T-helper 17 cell (primary cell): ENCODE data around the gene EPHB2. TPM values are rescaled to one million over a fixed set of nuclear protein-coding genes. Genes with fewer than 3 reads are reported as not detected.

Experiments used
- ATAC-seq: fragments of 150-1000 bp; cut with Tn5 transposase; 2 replicates; pipeline ENCODE4 v1.10.0; 2021; ENCODE audit warnings: mild to moderate bottlenecking, moderate library complexity
- DNase-seq, 3 donors: peaks; one replicate each; pipeline versions ENCODE4 v3.0.0 to v3.0.0-alpha.2; 2020 to 2021
- H3K9me3 ChIP-seq: one replicate; pipeline ENCODE4 v1.7.0; 2013; ENCODE audit warnings: low read length, mild to moderate bottlenecking; ENCODE audit not compliant: control insufficient read depth, poor library complexity, severe bottlenecking
- H3K27ac Mint-ChIP-seq: one replicate; pipeline ENCODE4 v1.8.0; 2022; ENCODE audit warnings: mild to moderate bottlenecking, moderate library complexity, mixed read lengths
- H3K27me3 Mint-ChIP-seq: one replicate; pipeline ENCODE4 v1.8.0; 2022; ENCODE audit warnings: mixed read lengths
- H3K36me3 Mint-ChIP-seq: one replicate; pipeline ENCODE4 v1.8.0; 2022; ENCODE audit warnings: low read depth, mixed read lengths
- H3K4me1 Mint-ChIP-seq: one replicate; pipeline ENCODE4 v1.8.0; 2022; ENCODE audit warnings: mild to moderate bottlenecking, mixed read lengths
- H3K4me3 Mint-ChIP-seq: one replicate; pipeline ENCODE4 v1.8.0; 2022; ENCODE audit warnings: mild to moderate bottlenecking, moderate library complexity, mixed read lengths
- total RNA-seq, 4 donors: library from RNA in 2 of 4; stranded (reverse) in 2 of 4; gene quantifications; one replicate each; pipeline ENCODE4 v1.2.3 and lab custom pipeline; 2022 to 2026

The EPHB2 gene
- total RNA-seq, 2 donors from 2014 or later: 0.15 TPM; not detected in 1

- H3K4me1 Mint-ChIP-seq: peaks cover 2% of the 10 kb centered on the region
- H3K4me3 Mint-ChIP-seq: no peak overlapping the region
- H3K9me3 ChIP-seq: no peaks in the 10 kb centered on the region
- ATAC-seq (no peak), DNase-seq (no peak)
- peaks cover 19% of the 10 kb centered on the region for H3K27me3 Mint-ChIP-seq
- H3K36me3 Mint-ChIP-seq: no peaks in the 10 kb centered on the region
- H3K27ac Mint-ChIP-seq: no peak overlapping the region
Observed at GRCh38 chr1:22677931-22678896, 32.4 kb upstream of the EPHB2 start.

GRCh38 chr1:22680726-22681125 lies 29.9 kb upstream of the EPHB2 start:
- Mint-ChIP-seq H3K4me3 (no peak overlapping the region), H3K4me1 (no peaks in the 10 kb centered on the region), H3K36me3 (peaks cover under 1% of the 10 kb centered on the region), H3K27ac (no peak overlapping the region), H3K27me3 (peaks cover 24% of the 10 kb centered on the region)
- H3K9me3 ChIP-seq: no peaks in the 10 kb centered on the region
- no peak for ATAC-seq
- DNase-seq: no peak

- H3K9me3 ChIP-seq: no peaks in the 10 kb centered on the region
- Mint-ChIP-seq H3K4me3 (no peak overlapping the region), H3K27ac (no peak overlapping the region), H3K27me3 (peaks cover 30% of the 10 kb centered on the region), H3K4me1 (no peaks in the 10 kb centered on the region), H3K36me3 (peaks cover 3% of the 10 kb centered on the region)
- ATAC-seq (no peak), DNase-seq (no peak)
Observed at GRCh38 chr1:22681556-22682276, 28.9 kb upstream of the EPHB2 start.

- H3K4me3 Mint-ChIP-seq: no peak overlapping the region
- no peak overlapping the region for H3K27ac Mint-ChIP-seq
- DNase-seq (no peak), ATAC-seq (no peak)
- H3K9me3 ChIP-seq: no peaks in the 10 kb centered on the region
- H3K4me1 Mint-ChIP-seq: no peaks in the 10 kb centered on the region
- H3K27me3 Mint-ChIP-seq: peaks cover 45% of the 10 kb centered on the region
- peaks cover 5% of the 10 kb centered on the region for H3K36me3 Mint-ChIP-seq
Observed at GRCh38 chr1:22683547-22683946, 27.1 kb upstream of the EPHB2 start.

- Mint-ChIP-seq H3K27ac (peak overlapping the region; percentile 57), H3K4me1 (no peaks in the 10 kb centered on the region), H3K36me3 (peaks cover 5% of the 10 kb centered on the region), H3K27me3 (peaks cover 51% of the 10 kb centered on the region), H3K4me3 (no peak overlapping the region)
- no peaks in the 10 kb centered on the region for H3K9me3 ChIP-seq
- no peak for DNase-seq
- no peak for ATAC-seq
Observed at GRCh38 chr1:22685591-22686059, 25.0 kb upstream of the EPHB2 start.

GRCh38 chr1:22687191-22687590 lies 23.4 kb upstream of the EPHB2 start:
- no peak overlapping the region for H3K27ac Mint-ChIP-seq
- H3K4me1 Mint-ChIP-seq: no peaks in the 10 kb centered on the region
- no peak overlapping the region for H3K4me3 Mint-ChIP-seq
- H3K9me3 ChIP-seq: no peaks in the 10 kb centered on the region
- no peak for ATAC-seq
- peaks cover 5% of the 10 kb centered on the region for H3K36me3 Mint-ChIP-seq
- no peak for DNase-seq
- H3K27me3 Mint-ChIP-seq: peaks cover 51% of the 10 kb centered on the region

GRCh38 chr1:22688466-22688865 lies 22.2 kb upstream of the EPHB2 start:
- H3K4me1 Mint-ChIP-seq: no peaks in the 10 kb centered on the region
- H3K9me3 ChIP-seq: no peaks in the 10 kb centered on the region
- no peak for DNase-seq
- no peak for ATAC-seq
- H3K27me3 Mint-ChIP-seq: peaks cover 50% of the 10 kb centered on the region
- H3K4me3 Mint-ChIP-seq: no peak overlapping the region
- H3K27ac Mint-ChIP-seq: no peak overlapping the region
- peaks cover 5% of the 10 kb centered on the region for H3K36me3 Mint-ChIP-seq

GRCh38 chr1:22689505-22689904 lies 21.1 kb upstream of the EPHB2 start:
- ATAC-seq (no peak), DNase-seq (no peak)
- Mint-ChIP-seq H3K36me3 (peaks cover 5% of the 10 kb centered on the region), H3K4me3 (no peak overlapping the region), H3K27ac (no peak overlapping the region), H3K27me3 (peaks cover 46% of the 10 kb centered on the region), H3K4me1 (no peaks in the 10 kb centered on the region)
- H3K9me3 ChIP-seq: no peaks in the 10 kb centered on the region

- H3K9me3 ChIP-seq: no peaks in the 10 kb centered on the region
- Mint-ChIP-seq H3K4me3 (no peak overlapping the region), H3K36me3 (peaks cover 2% of the 10 kb centered on the region), H3K27me3 (peaks cover 30% of the 10 kb centered on the region), H3K27ac (no peak overlapping the region), H3K4me1 (no peaks in the 10 kb centered on the region)
- ATAC-seq: no peak
- DNase-seq: no peak
Observed at GRCh38 chr1:22691031-22691753, 19.4 kb upstream of the EPHB2 start.

- H3K27me3 Mint-ChIP-seq: peaks cover 20% of the 10 kb centered on the region
- H3K27ac Mint-ChIP-seq: no peak overlapping the region
- H3K9me3 ChIP-seq: no peaks in the 10 kb centered on the region
- no peak for ATAC-seq
- no peak for DNase-seq
- no peaks in the 10 kb centered on the region for H3K36me3 Mint-ChIP-seq
- no peaks in the 10 kb centered on the region for H3K4me1 Mint-ChIP-seq
- H3K4me3 Mint-ChIP-seq: no peak overlapping the region
Observed at GRCh38 chr1:22694172-22694571, 16.5 kb upstream of the EPHB2 start.

- H3K27ac Mint-ChIP-seq: no peak overlapping the region
- DNase-seq: no peak
- no peaks in the 10 kb centered on the region for H3K4me1 Mint-ChIP-seq
Observed at GRCh38 chr1:22696610-22697009, 14.0 kb upstream of the EPHB2 start.

GRCh38 chr1:22697980-22698379 lies 12.7 kb upstream of the EPHB2 start:
- H3K9me3 ChIP-seq: no peaks in the 10 kb centered on the region
- Mint-ChIP-seq H3K36me3 (no peaks in the 10 kb centered on the region), H3K27ac (no peak overlapping the region), H3K27me3 (peaks cover 32% of the 10 kb centered on the region), H3K4me3 (no peak overlapping the region), H3K4me1 (peaks cover 3% of the 10 kb centered on the region)
- DNase-seq (no peak), ATAC-seq (no peak)

More at GRCh38 chr1:22696610-22697009, 14.0 kb upstream of the EPHB2 start:
- H3K9me3 ChIP-seq: no peaks in the 10 kb centered on the region
- no peak overlapping the region for H3K4me3 Mint-ChIP-seq
- no peak for ATAC-seq
- peaks cover 26% of the 10 kb centered on the region for H3K27me3 Mint-ChIP-seq
- H3K36me3 Mint-ChIP-seq: no peaks in the 10 kb centered on the region
